K562 (cell line): ENCODE results near the gene CNPY2. TPM values are rescaled to one million over a fixed set of nuclear protein-coding genes. Genes with fewer than 3 reads are reported as not detected.

Source experiments
- ATAC-seq: fragments of 200-7000 bp; cut with Tn5 transposase; 3 replicates; pipeline ENCODE4 v1.9.1; 2020; ENCODE audit warnings: moderate library complexity
- BruUV-seq: library from RNA; stranded (reverse); fragments of 400-500 nt; replicated peaks from 2 replicates; lab custom pipeline; 2021; lab: Mats Ljungman, UMichigan
- CTCF ChIA-PET: fragments of 300-600 bp; formaldehyde crosslinking; extraction: SDS; loops from one replicate; lab custom pipeline; 2021; ENCODE audit warnings: low intra/inter-chr PET ratio; lab: Yijun Ruan, JAX
- POLR2A ChIA-PET: fragments of 300-600, 350-650 bp; sonication (Branson Sonifier 250); formaldehyde crosslinking; extraction: SDS; loops from one replicate; lab custom pipeline; 2021; ENCODE audit warnings: antibody characterized with exemption, inconsistent platforms; lab: Yijun Ruan, JAX
- DNase-seq, 4 experiments: peaks; one replicate each; pipeline versions ENCODE4 v3.0.0 to v3.0.0-alpha.2; 2011 to 2018; ENCODE audit warnings: low spot score in 3 of 4, mixed read lengths in 3 of 4; ENCODE audit errors: extremely low read depth in 1 of 4
- FAIRE-seq: peaks from 2 replicates; lab custom pipeline; 2011; peaks lifted over from hg19 to GRCh38; lab: Jason Lieb, UNC
- H2AFZ ChIP-seq: 2 replicates; pipeline ENCODE4 v1.6.0; 2011; ENCODE audit warnings: low read depth, low read length, control low read depth, inconsistent platforms
- H3K27ac ChIP-seq: fragments of 200-600 bp; 3 replicates; pipeline ENCODE4 v1.8.0; 2011; ENCODE audit warnings: low read depth, mild to moderate bottlenecking, control low read depth, inconsistent platforms, low read length, moderate library complexity, mixed read lengths; ENCODE audit errors: extremely low read depth
- H3K27me3 ChIP-seq, 2 experiments: fragments of 300-600 bp in 1 of 2; 2 replicates in 1 of 2; 3 replicates in 1 of 2; pipeline versions ENCODE4 v1.6.0 to v1.8.0; 2011; ENCODE audit warnings: inconsistent platforms in 2 of 2, low read length in 2 of 2, mild to moderate bottlenecking in 1 of 2, mixed read lengths in 1 of 2, moderate library complexity in 1 of 2; ENCODE audit not compliant: control insufficient read depth in 2 of 2, insufficient read depth in 2 of 2
- H3K36me3 ChIP-seq: fragments of 300-600 bp; 3 replicates; pipeline ENCODE4 v1.8.0; 2011; ENCODE audit warnings: mild to moderate bottlenecking, low read length, inconsistent platforms; ENCODE audit not compliant: control insufficient read depth, insufficient read depth
- H3K4me1 ChIP-seq, 2 experiments: fragments of 200-600 bp in 1 of 2; replicated peaks in 1 of 2; 2 replicates in 1 of 2; 3 replicates in 1 of 2; pipeline versions ENCODE4 v1.5.1 to v1.8.0; 2011; ENCODE audit warnings: inconsistent platforms in 2 of 2, low read length in 2 of 2, mild to moderate bottlenecking in 1 of 2, mixed read lengths in 1 of 2, moderate library complexity in 1 of 2; ENCODE audit not compliant: control insufficient read depth in 2 of 2, insufficient read depth in 2 of 2
- H3K4me2 ChIP-seq: 2 replicates; pipeline ENCODE4 v1.6.1; 2011; ENCODE audit warnings: low read length, control low read depth, inconsistent platforms, mixed read lengths; ENCODE audit not compliant: insufficient read depth
- H3K4me3 ChIP-seq: fragments of 200-600 bp; sonication (generic), shearing (Covaris generic); 2 replicates; pipeline ENCODE4 v1.5.1; 2016; ENCODE audit warnings: control low read depth, inconsistent platforms
- H3K79me2 ChIP-seq: fragments of 200-600 bp; 3 replicates; pipeline ENCODE4 v1.8.0; 2011; ENCODE audit warnings: low read length, inconsistent platforms; ENCODE audit not compliant: control insufficient read depth, insufficient read depth
- H3K9ac ChIP-seq, 2 experiments: 2 replicates each; pipeline versions ENCODE4 v1.6.0 to v1.6.1; 2011; ENCODE audit warnings: low read depth in 2 of 2, low read length in 2 of 2, control low read depth in 1 of 2, inconsistent platforms in 1 of 2, mild to moderate bottlenecking in 1 of 2, mixed read lengths in 1 of 2; ENCODE audit not compliant: insufficient read depth in 1 of 2
- H3K9me1 ChIP-seq: one replicate; pipeline ENCODE4 v1.6.0; 2011; ENCODE audit warnings: inconsistent platforms, mild to moderate bottlenecking, low read length, moderate library complexity; ENCODE audit not compliant: control insufficient read depth, insufficient read depth
- H3K9me3 ChIP-seq: replicated peaks from 2 replicates; pipeline ENCODE4 v1.5.1; 2011; ENCODE audit warnings: low read depth, low read length, inconsistent platforms; ENCODE audit not compliant: control insufficient read depth, insufficient read depth
- H4K20me1 ChIP-seq: replicated peaks from 2 replicates; pipeline ENCODE4 v1.6.1; 2011; ENCODE audit warnings: low read length, inconsistent platforms, mixed read lengths; ENCODE audit not compliant: control insufficient read depth, insufficient read depth
- BCOR ChIP-seq: fragments of 450-650 bp; IDR thresholded peaks from 2 replicates; pipeline ENCODE4 v1.6.1; 2016
- CBFA2T3 ChIP-seq: fragments of 450-650 bp; IDR thresholded peaks from 2 replicates; pipeline ENCODE4 v1.6.1; 2017
- CEBPZ ChIP-seq: fragments of 150-350 bp; IDR thresholded peaks from 2 replicates; pipeline ENCODE4 v1.6.1; 2014; ENCODE audit warnings: low read depth, mild to moderate bottlenecking, low read length, borderline replicate concordance
- CREM ChIP-seq: IDR thresholded peaks from 2 replicates; pipeline ENCODE4 v1.6.1; 2014; ENCODE audit warnings: antibody characterized with exemption, low read depth
- EGR1 ChIP-seq: fragments of 450-650 bp; conservative IDR thresholded peaks from 2 replicates; pipeline ENCODE4 v1.6.1; 2017; ENCODE audit warnings: mild to moderate bottlenecking
- MAZ ChIP-seq, 2 experiments: fragments of 450-650 bp in 1 of 2; sonication (generic) in 1 of 2; formaldehyde crosslinking; IDR thresholded peaks in 1 of 2; conservative IDR thresholded peaks in 1 of 2; 2 replicates each; pipeline versions ENCODE4 v1.4.0 to v1.5.0; 2020; ENCODE audit warnings: mild to moderate bottlenecking in 1 of 2, missing genetic modification reagents in 1 of 2
- SIN3B ChIP-seq: fragments of 450-650 bp; IDR thresholded peaks from 2 replicates; pipeline ENCODE4 v1.6.1; 2017; ENCODE audit warnings: low read depth, mild to moderate bottlenecking, moderate library complexity
- ZBTB33 ChIP-seq: sonication (generic); formaldehyde crosslinking; IDR thresholded peaks from 2 replicates; pipeline ENCODE4 v1.8.1; 2023; ENCODE audit warnings: mild to moderate bottlenecking, missing genetic modification reagents
- ZFP1 ChIP-seq: fragments of 450-650 bp; formaldehyde crosslinking; IDR thresholded peaks from 2 replicates; pipeline ENCODE4 v1.4.0; 2020; ENCODE audit warnings: mild to moderate bottlenecking, mixed read lengths
- ZNF121 ChIP-seq: sonication (generic); formaldehyde crosslinking; conservative IDR thresholded peaks from 2 replicates; pipeline ENCODE4 v1.8.0; 2022; ENCODE audit warnings: missing genetic modification reagents
- ZNF3 ChIP-seq: fragments of 250-450 bp; sonication (Bioruptor Pico); IDR thresholded peaks from 2 replicates; pipeline ENCODE4 v1.5.0; 2021; ENCODE audit warnings: mild to moderate bottlenecking, moderate library complexity
- ZNF316 ChIP-seq: fragments of 450-650 bp; IDR thresholded peaks from 2 replicates; pipeline ENCODE4 v1.6.1; 2016
- ZNF707 ChIP-seq: fragments of 250-450 bp; sonication (Bioruptor Pico); conservative IDR thresholded peaks from 2 replicates; pipeline ENCODE4 v1.8.0; 2022; ENCODE audit warnings: inconsistent platforms, mild to moderate bottlenecking, moderate library complexity
- WGBS: fragments of 100-300 bp; shearing (Covaris generic); methylation state at CpG from one replicate; pipeline ENCODE4 v1.1.6; 2016; ENCODE audit warnings: low coverage, mixed read lengths; ENCODE audit not compliant: insufficient coverage; ENCODE audit errors: missing lambda C conversion rate; 5-methylcytosine and 5-hydroxymethylcytosine counted together
- in situ Hi-C: fragments of 300-500 bp; cut with MboI; formaldehyde crosslinking; loops from 4 replicates; pipeline ENCODE4 v1.15.0; 2018; ENCODE audit warnings: inconsistent platforms, mixed read lengths
- intact Hi-C: fragments of 100-400 bp; cut with micrococcal nuclease; formaldehyde crosslinking; loops from 2 replicates; pipeline ENCODE4 v1.14.2; 2022
- polyA plus RNA-seq, 8 experiments: library from polyadenylated mRNA; depleted of rRNA in 4 of 8; stranded (reverse) in 5 of 8; unstranded in 3 of 8; fragments of >200 nt; fragmentation: Nextera tagmentation in 2 of 8; fragmentation: Illumina TruSeq in 1 of 8; extraction: Ambion mirVana in 2 of 8; extraction: Trizol in 1 of 8; gene quantifications; 2 replicates each; pipeline versions ENCODE4 v1.2.1 to v1.2.3, GENCODE V29; 2011 to 2014; ENCODE audit warnings: inconsistent platforms in 1 of 8, missing spikeins in 1 of 8
- total RNA-seq, 7 experiments: library from RNA; depleted of rRNA in 6 of 7; stranded (reverse); fragments of >200 nt in 6 of 7; fragmentation: Illumina TruSeq in 2 of 7; extraction: Trizol in 2 of 7; gene quantifications; 2 replicates each; pipeline versions ENCODE4 v1.2.1 to v1.2.3, GENCODE V29; 2011 to 2021; ENCODE audit warnings: low replicate concordance in 1 of 7

The CNPY2 gene
- total and polyA plus RNA-seq, 9 of the 15 experiments (the other 6 are each of a cell fraction or from before 2014, with no cell fraction given) = 33.8 to 190 (median 138) TPM

- BruUV-seq = no TSS peak
- no peak for FAIRE-seq
- peaks cover 79% of the 10 kb centered on the region for H3K79me2 ChIP-seq
- intact Hi-C loops (no loop called here), in situ Hi-C loops (no loop called here)
- POLR2A ChIA-PET = interaction anchor here (0.6 to 3.2 kb wide), 6 partner anchors 8 to 781 kb away, joined by 3 to 18 read pairs (median 4); partner anchors contain the start of genes NEMP1, PA2G4, RAB5B and STAT2
- no peak for ATAC-seq
- CTCF ChIA-PET = interaction anchor here (0.7 kb wide), 1 partner anchor 167 kb away, joined by 3 read pairs; no protein-coding TSS in a partner anchor
- no peak overlapping the region for H3K27ac ChIP-seq
- H3K4me3 ChIP-seq = no peak overlapping the region
- H3K27me3 ChIP-seq = no peaks in the 10 kb centered on the region
- TF ChIP-seq EGR1 (no peak), BCOR (0 out of 2 replicates have a peak, but pooled peaks have one; percentile 40), MAZ (CRISPR knock-in tag; conservative IDR thresholded peaks at IDR 0.05 in 1 of 2, IDR thresholded peaks at IDR 0.05 in 1 of 2) (no peak), ZNF316 (no peak), CBFA2T3 (no peak), ZNF3 (CRISPR knock-in tag) (no peak), CEBPZ (no peak), ZFP1 (CRISPR knock-in tag) (no peak), CREM (no peak), ZBTB33 (CRISPR knock-in tag) (peak; percentile 70; the same call in 1 of the 2 replicates), SIN3B (no peak), ZNF707 (no peak), ZNF121 (CRISPR knock-in tag) (no peak)
- no peak overlapping the region for H2AFZ ChIP-seq
- H4K20me1 ChIP-seq = peaks cover 5% of the 10 kb centered on the region; the same call in 1 of the 2 replicates
- peaks cover 62% of the 10 kb centered on the region for H3K36me3 ChIP-seq
- H3K9ac ChIP-seq = no peak overlapping the region
- 0 out of 2 replicates have a peak overlapping the region, but pooled peaks have one; percentile 4 for H3K4me2 ChIP-seq
- no peak for DNase-seq
- H3K9me1 ChIP-seq = no peaks in the 10 kb centered on the region
- no peaks in the 10 kb centered on the region for H3K9me3 ChIP-seq
- 87% methylated on average over 8 of the region's 8 CpGs for WGBS
- H3K4me1 ChIP-seq = peaks cover 22 to 42% of the 10 kb centered on the region in 2 experiments
Observed at GRCh38 chr12:56297400-56297799, 18.4 kb downstream of the CNPY2 start.
